Thyroid gland (tissue), 4 donors: ENCODE measurements around the gene OBSCN. TPM values are rescaled to one million over a fixed set of nuclear protein-coding genes. Genes with fewer than 3 reads are reported as not detected.

Source experiments
- DNase-seq, 2 donors: peaks; one replicate each; pipeline ENCODE4 v3.0.0-alpha.2; 2019
- H3K27ac ChIP-seq, 3 donors: fragments of 200-600 bp; sonication (generic); 1 replicate in 2 of 3; 2 replicates in 1 of 3; pipeline ENCODE4 v1.5.1; 2016 to 2019; ENCODE audit warnings: mild to moderate bottlenecking in 1 of 3, moderate library complexity in 1 of 3
- H3K27me3 ChIP-seq: fragments of 200-600 bp; sonication (generic); one replicate; pipeline ENCODE4 v1.5.1; 2019
- H3K36me3 ChIP-seq, 2 donors: fragments of 200-600 bp; sonication (generic); one replicate each; pipeline ENCODE4 v1.5.1; 2016 to 2019
- H3K4me1 ChIP-seq, 2 donors: fragments of 200-600 bp; sonication (generic); one replicate each; pipeline ENCODE4 v1.5.1; 2017 to 2019
- H3K4me3 ChIP-seq, 3 donors: fragments of 200-600 bp; sonication (generic); replicated peaks in 1 of 3; 1 replicate in 2 of 3; 2 replicates in 1 of 3; pipeline ENCODE4 v1.5.1; 2016; ENCODE audit warnings: mild to moderate bottlenecking in 1 of 3
- H3K9me3 ChIP-seq: fragments of 200-600 bp; sonication (generic); one replicate; pipeline ENCODE4 v1.5.1; 2017
- CTCF ChIP-seq, 6 experiments: fragments of 200-600 bp in 3 of 6; fragments of 450-650 bp in 3 of 6; sonication (generic) in 3 of 6; IDR thresholded peaks; one replicate each; pipeline ENCODE4 v1.5.1; 2016 to 2019; ENCODE audit warnings: antibody characterized with exemption in 6 of 6, mild to moderate bottlenecking in 2 of 6, inconsistent platforms in 1 of 6, moderate library complexity in 1 of 6
- POLR2A ChIP-seq, 2 donors: fragments of 450-650 bp; IDR thresholded peaks; one replicate each; pipeline ENCODE4 v1.6.1; 2017; ENCODE audit warnings: antibody characterized with exemption in 2 of 2, mild to moderate bottlenecking in 2 of 2, moderate library complexity in 1 of 2
- WGBS, 2 donors: methylation state at CpG; one replicate each; pipeline ENCODE4 v1.1.5; 2017; 5-methylcytosine and 5-hydroxymethylcytosine counted together
- intact Hi-C: fragments of 100-400 bp; cut with DNase I; formaldehyde crosslinking; loops from one replicate; pipeline ENCODE4 v1.15.1; 2023
- total RNA-seq, 4 donors: library from RNA; depleted of rRNA; stranded (reverse); fragments of >200 nt; gene quantifications; one replicate each; pipeline ENCODE4 v1.2.3, GENCODE V29; 2016

Gene OBSCN, protein sequence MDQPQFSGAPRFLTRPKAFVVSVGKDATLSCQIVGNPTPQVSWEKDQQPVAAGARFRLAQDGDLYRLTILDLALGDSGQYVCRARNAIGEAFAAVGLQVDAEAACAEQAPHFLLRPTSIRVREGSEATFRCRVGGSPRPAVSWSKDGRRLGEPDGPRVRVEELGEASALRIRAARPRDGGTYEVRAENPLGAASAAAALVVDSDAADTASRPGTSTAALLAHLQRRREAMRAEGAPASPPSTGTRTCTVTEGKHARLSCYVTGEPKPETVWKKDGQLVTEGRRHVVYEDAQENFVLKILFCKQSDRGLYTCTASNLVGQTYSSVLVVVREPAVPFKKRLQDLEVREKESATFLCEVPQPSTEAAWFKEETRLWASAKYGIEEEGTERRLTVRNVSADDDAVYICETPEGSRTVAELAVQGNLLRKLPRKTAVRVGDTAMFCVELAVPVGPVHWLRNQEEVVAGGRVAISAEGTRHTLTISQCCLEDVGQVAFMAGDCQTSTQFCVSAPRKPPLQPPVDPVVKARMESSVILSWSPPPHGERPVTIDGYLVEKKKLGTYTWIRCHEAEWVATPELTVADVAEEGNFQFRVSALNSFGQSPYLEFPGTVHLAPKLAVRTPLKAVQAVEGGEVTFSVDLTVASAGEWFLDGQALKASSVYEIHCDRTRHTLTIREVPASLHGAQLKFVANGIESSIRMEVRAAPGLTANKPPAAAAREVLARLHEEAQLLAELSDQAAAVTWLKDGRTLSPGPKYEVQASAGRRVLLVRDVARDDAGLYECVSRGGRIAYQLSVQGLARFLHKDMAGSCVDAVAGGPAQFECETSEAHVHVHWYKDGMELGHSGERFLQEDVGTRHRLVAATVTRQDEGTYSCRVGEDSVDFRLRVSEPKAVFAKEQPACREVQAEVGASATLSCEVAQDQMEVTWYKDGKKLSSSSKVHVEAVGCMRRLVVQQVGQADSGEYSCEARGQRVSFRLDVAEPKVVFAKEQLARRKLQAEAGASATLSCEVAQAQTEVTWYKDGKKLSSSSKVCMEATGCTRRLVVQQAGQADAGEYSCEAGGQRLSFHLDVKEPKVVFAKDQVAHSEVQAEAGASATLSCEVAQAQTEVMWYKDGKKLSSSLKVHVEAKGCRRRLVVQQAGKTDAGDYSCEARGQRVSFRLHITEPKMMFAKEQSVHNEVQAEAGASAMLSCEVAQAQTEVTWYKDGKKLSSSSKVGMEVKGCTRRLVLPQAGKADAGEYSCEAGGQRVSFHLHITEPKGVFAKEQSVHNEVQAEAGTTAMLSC (N-terminal part only)
- 10 to 100 TPM; 24.0 to 35.1 (median 31.5) TPM for total RNA-seq

GRCh38 chr1:228207851-228208821 is at the start of gene OBSCN:
TSS of gene OBSCN (plus strand) at chr1:228208044. CDS start at chr1:228211784, 3,740 bp downstream.
- no peak within 1 kb of the TSS for H3K27ac ChIP-seq
- no peaks in the 10 kb centered on the region for H3K9me3 ChIP-seq
- H3K4me3 ChIP-seq, result no peak within 1 kb of the TSS
- WGBS, 2 donors, result 45 to 50% methylated on average over 6 to 12 of the region's 30 CpGs
- H3K36me3 ChIP-seq, result no peaks in the 10 kb centered on the region
- TF ChIP-seq POLR2A (IDR thresholded peaks at IDR 0.05) (no peak), CTCF (IDR thresholded peaks at IDR 0.05) (no peak)
- H3K4me1 ChIP-seq, result peaks cover 0 to 18% of the 10 kb centered on the region in 2 donors
- intact Hi-C loops, result no loop called here
- DNase-seq, result no peak
- H3K27me3 ChIP-seq, result no peaks in the 10 kb centered on the region

GRCh38 chr1:228158151-228159007 is 49.5 kb upstream of the OBSCN start:
- H3K27ac ChIP-seq, result no peak overlapping the region
- H3K4me1 ChIP-seq, result peaks cover 0 to 14% of the 10 kb centered on the region in 2 donors
- H3K4me3 ChIP-seq, result no peak overlapping the region
- no peaks in the 10 kb centered on the region for H3K27me3 ChIP-seq
- no peak for TF ChIP-seq POLR2A (IDR thresholded peaks at IDR 0.05)
- no peak for TF ChIP-seq CTCF (IDR thresholded peaks at IDR 0.05)
- no peak for DNase-seq
- WGBS, 2 donors, result 29 to 42% methylated on average over 28 to 34 of the region's 98 CpGs
- intact Hi-C loops, result no loop called here
- H3K36me3 ChIP-seq, result no peaks in the 10 kb centered on the region
- no peaks in the 10 kb centered on the region for H3K9me3 ChIP-seq

DNA sequence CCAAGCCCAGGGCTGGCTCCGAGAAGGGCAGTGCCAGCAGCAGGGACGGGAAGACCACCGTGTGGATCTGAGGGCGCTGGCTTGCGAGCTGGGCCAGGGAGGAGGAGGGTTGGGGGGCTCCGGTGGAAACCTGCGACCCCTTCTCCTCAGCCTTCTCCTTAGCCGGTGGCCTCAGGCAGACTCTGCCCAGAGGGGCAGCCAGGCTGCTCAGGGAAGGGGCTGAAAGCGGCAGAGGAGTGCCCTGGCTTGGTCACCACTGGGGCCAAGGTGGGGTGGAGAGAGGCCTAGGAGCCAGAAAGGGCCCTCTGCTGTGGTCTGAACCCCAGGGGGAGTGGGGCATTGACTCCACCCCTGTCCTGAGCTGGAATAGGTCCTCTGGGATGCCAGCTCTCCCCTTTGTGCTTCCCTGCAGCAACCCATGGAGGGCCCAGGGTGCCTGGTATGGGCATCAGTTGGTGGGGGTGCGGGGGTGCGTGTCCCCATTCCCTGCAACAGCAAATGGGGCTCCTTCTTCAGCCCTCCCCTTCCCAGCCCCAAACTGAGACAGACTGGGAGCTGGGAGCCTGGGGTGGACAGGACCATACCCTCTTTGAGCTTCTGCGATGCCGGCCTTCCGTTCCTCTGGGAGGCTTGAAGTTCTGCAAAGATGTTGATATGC is 48.7 kb upstream of the OBSCN start:
- TF ChIP-seq POLR2A (IDR thresholded peaks at IDR 0.05) (no peak), CTCF (IDR thresholded peaks at IDR 0.05) (no peak)
- no peak for DNase-seq
- Histone ChIP-seq H3K4me1 (peaks cover 0 to 14% of the 10 kb centered on the region in 2 donors), H3K4me3 (no peak overlapping the region), H3K36me3 (no peaks in the 10 kb centered on the region), H3K9me3 (no peaks in the 10 kb centered on the region), H3K27ac (no peak overlapping the region), H3K27me3 (no peaks in the 10 kb centered on the region)
- WGBS, 2 donors, result 67 to 93% methylated on average over 4 to 8 of the region's 14 CpGs
- intact Hi-C loops, result no loop called here
